ENCODE results near the gene TEAD2.

Gene TEAD2

DNA sequence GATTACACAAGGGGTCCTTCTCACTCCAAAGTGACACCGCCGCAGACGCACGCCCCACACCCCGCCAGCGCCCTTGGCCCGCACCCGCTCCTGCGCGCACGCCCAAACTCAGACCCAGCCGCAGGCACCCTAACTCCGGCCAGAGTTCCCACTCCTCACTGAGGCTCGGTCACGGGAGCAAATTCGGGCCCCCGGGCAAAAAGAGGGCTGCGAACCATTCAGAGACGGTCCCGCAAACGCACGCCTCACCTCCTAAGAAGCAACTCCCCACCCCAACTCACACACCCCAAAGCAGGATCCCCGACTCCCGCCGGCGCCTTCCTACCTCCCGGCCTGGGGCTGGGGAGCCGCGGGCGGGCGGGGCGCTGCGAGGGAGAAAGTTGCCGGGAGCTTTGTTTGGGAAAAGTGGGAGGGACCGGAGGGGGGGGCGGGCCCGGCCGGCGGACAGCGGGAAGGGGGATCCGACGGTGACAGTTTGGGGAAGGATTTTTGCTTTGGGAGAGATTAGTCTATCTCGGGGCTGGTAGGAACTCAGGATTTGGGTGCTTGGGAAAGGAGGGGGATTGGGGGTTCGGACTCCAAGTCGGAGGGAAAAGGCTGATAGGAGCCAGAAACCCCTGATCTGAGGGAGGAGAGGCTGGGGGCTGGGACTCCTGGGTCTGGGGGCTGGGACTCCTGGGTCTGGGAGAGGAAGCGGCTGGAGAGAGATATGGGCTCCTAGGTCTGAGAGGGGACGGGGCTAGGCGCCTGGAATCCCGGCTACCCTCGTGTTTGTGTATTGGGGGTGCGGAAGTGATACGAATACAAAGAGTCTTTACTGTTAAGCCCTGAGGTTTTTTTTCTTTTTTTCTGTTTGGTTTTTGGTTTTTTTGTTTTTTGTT lies at the start of gene TEAD2:
Gene TEAD2 (minus strand): TSS at position 369 of the 881 bp plus-strand sequence. CDS start 2,341 bp downstream, outside the sequence.
- no peak for DNase-seq

DNA sequence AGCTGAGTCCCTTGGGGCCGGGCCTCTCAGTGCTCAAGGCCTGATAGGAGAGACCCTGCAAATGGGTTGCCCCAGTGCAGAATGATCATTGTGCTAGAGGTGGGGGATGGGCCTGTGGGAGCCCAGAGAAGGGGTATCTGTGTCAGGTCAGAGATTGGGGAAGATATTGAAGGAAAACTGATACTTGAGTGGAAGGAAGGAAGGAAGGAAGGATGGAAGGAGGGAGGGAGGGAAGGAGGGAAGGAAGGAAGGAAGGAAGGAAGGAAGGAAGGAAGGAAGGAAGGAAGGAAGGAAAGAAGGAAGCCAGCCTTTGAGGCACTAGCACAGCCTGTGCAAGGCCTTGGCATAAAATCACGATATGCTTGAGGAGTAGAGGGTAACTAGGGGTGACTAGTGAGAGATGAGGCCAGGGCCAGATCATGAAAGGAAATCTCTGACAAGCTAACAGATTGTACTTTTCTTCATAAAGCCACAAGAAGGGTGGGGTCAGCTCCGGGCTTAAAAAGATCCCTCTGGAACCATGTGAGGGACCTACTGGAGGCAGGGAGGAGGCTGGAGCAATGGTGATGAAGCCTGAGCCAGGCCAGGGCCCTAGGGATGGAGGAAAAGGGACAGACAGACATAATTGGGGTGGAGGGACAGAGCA lies 49.6 kb upstream of the TEAD2 start:
- DNase-seq, result no peak

DNA sequence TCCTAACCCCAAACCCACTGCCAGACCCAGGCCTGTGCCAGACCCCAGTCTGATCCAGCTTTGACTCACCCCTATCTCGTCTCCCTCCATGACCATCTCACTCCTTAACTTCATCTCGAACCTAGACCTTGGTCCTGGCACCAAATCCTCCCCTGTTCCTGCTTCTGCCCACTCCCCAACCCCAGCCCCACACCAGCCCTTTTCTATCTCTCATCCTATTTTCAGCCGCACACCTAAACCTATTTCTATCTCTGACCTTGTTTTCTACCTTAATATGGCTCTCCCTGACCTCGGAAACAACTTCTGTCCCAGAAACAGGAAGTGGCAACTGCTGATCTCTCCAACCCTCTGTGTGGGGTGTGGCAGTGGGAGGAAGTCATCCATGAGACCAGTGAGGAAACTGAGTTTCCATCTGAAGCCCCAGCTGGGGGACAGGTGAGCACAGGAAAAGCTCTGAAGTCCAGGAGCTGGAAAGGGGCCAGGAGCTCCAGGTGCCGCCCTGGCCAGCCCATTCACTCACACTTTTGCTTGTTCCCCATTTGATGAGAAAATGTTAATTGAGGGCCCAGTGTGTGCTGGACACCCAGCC lies 47.3 kb upstream of the TEAD2 start:
- DNase-seq, result no peak

DNA sequence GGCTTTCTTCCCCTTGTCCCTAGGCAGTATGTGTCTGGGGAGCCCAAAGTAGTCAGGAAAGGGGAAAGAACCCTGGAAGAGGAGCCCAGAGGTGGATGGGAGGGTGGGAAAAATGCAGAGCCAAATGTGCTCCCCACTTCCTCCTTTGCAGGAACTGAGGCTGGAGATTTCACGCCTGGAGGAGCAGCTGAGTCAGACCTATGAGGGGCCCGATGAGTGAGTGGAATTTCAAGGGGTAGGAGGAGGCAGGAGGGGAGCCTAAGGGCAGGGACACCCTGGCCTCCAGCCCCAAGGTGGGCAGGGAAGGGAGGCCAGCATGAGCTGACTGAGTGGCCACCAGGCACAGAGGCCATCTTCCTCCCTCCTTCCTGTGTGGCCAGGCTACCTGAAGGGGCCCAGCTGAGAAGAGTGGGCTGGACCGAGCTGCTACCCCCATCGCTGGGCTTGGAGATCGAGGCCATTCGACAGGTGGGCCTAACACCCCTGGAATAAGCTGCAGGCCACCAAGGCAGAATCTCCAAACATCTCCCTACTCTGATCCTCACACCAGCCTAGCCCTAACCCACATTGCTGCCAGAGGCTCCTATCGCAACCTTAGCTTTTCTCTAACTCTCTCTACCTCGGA lies 46.7 kb upstream of the TEAD2 start:
- no peak for DNase-seq

DNA sequence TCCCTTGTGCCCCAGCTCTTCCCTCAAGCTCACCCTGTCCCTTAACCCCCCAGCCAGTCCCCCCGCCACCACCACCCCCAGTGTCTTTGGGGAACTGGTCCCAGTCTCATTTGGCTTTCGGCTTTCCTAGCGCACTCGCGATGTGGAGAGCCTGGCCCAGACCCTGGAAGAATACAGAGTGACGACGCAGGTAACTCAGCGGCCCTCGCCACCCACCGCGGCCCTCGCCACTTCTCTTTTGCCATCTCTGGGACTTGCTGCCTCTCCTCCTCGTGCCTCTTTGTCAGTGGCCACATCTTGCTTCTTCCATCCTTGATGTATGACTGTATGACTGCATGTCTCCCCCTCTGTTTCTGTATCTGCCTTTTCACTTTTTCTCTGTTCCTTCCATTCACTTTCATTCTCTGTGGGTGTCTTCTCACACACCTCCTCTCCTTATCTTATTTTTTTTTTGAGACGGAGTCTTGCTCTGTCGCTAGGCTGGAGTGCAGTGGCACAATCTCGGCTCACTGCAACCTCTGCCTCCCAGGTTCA lies 45.3 kb upstream of the TEAD2 start:
- no peak for DNase-seq

DNA sequence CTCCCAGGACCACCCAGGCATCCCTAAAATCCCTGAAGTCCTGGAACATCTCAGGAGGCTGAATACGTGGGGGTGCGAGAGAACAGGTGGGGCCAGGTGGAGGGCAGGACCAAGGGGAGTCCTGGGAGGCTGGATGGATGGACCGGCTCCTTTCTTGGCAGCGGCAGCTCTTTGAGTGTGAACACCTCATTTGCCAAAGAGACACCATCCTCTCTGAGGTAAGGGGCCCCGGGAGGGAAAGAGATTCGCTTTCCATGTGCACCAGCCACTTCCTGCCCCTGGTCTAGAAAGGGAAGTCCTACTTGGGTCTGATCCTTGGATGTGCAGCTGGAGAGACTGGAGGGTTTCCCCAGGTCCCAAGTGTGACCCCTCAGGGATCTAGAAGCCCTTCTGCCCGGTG lies 44.9 kb upstream of the TEAD2 start:
- DNase-seq, result no peak

DNA sequence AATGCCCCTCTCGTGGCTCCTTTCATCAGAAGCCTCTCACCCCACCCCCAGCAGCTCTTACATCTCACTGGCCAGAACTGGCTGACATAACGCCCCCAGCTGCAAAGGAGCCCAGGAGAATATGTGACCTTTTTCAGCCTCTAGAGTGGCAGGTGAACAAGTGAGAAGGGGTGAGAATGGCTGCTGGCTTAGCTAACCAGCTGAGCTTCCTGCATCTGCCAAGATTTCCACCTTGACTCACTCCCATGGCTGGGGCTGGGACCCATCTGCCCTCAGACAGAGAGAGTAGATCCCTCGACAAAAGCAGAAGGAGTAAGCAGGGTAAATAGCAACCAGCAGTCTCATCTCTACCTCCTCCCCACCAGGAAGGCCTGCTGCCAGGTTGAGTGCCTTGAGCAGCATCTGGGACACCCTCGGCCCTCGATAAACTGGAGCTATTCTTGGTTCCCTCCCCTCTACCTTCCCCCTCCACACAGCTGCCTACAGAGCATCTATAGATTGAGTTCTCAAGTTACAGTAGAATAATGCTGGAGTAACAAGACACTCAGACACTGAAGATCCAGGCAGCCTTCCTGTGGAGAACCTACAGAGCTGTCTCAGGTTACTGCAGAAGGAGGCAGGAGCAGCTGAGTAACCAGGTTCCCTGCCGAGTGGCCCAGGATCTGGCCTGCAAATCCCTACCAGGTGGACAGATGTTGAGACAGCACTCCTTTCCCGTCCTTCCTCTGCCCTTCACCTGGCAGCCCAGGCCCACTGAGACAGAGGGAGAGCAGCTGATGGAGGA lies 41.4 kb upstream of the TEAD2 start:
- no peak for DNase-seq

DNA sequence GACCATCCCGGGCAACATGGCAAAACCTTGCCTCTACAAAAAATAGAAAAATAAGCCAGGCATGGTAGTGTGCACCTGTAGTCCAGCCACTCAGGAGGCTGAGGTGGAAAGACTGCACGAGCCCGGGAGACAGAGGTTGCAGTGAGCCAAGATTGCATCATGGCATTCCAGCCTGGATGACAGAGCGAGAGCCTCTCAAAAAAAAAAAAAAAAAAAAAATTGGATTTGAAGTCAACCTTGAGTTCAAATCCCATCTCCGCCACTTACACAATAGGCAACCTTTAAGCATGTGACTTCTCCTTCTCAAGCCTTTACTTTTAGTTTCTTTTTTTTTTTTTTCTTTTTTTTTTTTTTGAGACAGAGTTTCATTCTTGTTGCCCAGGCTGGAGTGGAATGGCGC lies 37.8 kb upstream of the TEAD2 start:
- DNase-seq, result no peak

DNA sequence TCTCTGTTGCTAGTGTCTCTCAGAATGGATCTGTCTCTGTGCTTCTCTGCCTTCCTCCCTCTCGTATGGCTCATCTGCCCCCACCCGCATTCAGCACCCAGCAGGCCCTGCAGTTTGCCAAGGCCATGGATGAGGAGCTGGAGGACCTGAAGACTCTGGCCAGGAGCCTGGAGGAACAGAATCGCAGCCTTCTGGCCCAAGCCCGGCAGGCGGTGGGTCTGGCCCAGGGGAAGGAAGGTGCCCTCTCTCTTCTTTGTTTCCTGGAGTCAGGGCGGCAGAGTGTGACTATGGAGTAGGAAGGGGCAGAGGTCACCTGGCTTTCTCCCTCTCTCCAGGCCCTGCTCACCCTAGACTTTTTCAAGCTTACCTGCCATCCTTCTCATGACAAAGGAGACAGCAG lies 36.7 kb upstream of the TEAD2 start:
- no peak for DNase-seq

DNA sequence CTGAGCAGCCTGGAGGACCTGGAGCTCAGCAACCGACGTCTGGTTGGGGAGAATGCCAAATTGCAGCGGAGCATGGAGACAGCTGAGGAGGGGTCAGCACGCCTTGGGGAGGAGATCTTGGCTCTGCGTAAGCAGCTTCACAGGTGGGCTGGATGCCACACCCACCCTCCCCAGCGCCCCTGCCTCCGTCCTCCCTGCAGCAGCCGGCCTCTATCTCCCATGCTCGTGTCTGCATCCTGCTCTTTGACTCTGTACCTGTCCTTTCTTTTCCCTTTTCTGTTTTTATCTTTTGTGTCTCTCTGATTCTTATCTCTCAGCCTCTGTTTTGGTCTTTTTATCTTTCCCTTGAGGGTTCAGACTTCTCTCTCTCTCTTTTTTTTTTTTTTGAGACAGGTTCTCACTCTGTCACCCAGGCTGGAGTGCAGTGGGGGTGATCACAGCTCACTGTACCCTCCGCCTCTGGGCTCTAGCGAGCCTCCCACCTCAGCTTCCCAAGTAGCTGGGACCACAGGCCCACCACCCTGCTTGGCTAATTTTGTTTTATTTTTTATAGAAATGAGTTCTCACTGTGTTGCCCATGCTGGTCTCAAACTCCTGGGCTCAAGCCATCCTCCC lies 35.9 kb upstream of the TEAD2 start:
- DNase-seq, result no peak

DNA sequence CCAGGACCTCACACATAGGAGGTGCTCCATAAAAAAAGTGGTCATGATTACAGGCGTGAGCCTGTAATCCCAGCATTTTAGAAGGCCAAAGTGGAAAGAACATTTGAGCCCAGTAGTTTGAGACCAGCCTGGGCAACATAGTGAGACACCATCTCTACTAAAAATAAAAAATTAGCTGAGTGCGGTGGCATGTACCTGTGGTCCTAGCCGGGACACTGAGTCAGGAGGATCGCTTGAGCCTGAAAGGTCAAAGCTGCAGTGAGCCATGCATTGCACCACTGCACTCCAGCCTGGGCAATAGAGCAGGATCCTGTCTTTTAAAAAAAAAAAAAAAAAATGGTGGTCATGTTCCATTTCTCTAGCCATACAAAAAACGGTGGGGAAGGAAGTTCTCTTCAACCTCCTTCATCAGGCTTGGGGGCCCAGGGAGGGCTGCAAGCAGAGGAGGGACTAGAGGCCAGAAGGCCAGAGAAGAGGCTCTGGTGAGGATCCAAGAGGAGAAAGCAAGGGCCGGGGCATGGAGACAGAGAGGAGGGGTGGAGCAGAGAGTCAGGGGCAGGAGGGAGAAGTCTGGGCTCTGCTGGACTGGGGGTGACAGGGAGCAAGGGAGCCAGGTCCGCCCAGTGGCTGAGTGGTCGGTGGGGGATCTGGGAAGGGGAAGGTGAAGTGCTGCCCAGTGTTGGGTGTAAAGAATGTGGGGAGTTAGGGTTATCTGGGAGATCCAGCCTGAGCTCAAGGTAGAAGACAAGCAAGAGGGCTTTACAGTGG lies 34.7 kb upstream of the TEAD2 start:
- no peak for DNase-seq

DNA sequence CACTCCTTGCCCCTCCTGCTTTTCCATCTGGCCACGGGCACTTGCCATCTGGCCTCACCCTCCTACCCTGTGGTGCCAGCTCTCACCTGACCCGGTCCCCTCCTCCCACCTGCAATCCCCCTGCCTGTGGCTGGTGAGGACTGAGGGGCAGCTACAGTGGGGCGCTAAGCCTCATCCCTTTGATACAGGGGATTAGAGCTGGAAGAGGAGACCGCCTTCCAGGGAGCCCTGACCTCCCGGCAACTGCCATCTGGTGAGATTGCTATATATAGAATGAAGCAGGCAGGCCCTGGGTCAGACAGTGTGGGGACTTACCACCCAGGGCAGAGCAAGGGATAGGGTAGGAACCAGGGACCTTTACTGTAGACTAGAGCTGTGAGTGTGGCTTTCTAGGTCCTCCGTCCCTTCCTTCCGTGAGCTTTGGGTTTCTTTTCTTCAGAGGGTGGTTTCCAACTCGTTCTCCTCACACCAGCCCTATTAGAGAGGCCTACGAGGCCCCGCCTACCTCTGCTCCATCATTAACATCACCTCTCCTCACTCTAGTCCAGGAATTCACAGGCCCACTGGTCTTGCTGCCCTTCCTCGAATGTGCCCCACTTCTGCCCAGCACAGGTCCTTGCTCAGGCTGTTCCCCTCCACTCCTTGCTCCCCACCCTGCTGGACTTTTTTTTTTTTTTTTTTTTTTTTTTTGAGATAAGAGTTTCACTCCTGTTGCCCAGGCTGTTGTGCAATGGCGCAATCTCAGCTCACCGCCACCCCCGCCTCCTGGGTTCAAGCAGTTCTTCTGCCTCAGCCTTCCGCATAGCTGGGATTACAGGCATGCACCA lies 33.6 kb upstream of the TEAD2 start:
- no peak for DNase-seq

DNA sequence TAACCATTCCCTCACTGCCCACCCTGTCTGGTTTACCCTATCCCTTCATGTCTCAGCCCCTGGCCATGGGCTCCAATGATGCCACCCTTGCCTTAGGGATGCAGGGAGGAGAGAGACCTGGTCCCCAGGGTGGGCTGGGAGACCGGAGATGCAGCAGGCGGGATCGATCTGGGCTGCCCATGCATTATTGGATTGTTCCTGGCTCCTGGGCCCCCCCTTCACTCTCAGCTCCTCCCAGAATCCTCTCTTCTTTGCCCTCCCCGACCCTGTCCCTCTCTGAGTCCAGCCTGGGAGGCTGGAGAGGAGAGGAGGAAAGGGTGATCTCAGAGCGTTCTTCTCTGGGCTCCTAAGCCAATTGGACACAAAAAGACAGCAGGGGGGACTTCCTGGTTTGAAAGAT lies 31.7 kb upstream of the TEAD2 start:
- DNase-seq, result no peak

DNA sequence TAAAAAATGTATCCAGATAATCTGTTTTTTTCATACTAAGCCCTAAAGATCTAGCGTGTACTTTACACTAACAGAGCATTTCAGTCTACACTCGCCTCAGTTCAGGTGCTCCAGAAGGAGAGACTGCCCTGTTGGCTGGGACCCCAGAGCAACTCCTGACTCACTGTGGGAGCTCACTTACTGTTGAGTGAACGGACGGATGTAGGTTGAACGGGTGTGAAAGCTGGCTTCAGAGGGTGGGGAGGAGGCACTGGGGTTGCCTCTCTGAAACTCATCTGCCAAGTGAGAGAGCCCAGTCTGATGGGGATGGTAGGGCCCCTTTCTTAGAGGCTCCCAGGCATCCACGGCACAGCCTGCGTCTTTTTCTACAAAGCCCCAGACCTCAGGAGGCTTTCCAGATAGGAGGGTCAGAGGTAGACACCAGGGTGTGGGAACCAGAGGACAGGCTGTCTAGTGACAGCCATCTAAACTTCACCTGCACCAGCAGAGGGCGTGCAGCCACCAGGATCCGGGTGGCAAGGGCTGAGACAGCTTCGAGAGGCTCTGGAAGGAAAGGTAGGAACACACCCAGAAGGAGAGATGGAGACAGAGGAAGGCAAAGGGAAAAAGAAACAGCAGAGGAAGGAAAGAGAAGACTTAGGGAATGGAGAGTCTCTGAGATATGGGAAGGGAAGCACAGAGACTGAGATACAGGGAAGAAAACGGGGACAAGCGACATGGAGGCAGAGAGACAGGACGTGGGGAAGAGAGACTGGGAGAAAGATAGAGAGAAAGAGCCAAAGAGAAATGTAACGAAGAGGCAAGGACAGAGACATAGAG lies 29.6 kb upstream of the TEAD2 start:
- DNase-seq, result peak; percentile 75 to 78

DNA sequence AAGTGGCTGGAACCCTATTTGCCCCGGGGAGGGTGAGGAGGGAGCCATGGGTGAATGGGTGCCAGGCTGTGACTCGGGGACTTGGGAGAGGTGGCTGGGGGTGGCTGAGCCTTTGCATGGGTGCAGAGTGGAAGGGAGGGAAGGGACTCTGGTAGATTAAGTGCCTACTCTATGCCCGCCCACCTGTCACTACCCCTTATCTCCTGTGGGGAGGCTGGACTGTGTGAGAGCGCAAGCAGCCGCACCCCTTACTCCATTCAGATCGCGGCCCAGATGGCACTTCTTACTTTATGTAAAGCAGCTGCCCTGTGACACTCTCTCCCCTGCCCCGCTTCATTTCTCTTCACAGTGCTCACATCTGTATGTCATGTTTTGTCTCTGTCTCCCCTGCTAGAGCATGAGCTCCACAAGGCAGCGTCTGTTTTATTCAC lies 28.7 kb upstream of the TEAD2 start:
- no peak for DNase-seq

DNA sequence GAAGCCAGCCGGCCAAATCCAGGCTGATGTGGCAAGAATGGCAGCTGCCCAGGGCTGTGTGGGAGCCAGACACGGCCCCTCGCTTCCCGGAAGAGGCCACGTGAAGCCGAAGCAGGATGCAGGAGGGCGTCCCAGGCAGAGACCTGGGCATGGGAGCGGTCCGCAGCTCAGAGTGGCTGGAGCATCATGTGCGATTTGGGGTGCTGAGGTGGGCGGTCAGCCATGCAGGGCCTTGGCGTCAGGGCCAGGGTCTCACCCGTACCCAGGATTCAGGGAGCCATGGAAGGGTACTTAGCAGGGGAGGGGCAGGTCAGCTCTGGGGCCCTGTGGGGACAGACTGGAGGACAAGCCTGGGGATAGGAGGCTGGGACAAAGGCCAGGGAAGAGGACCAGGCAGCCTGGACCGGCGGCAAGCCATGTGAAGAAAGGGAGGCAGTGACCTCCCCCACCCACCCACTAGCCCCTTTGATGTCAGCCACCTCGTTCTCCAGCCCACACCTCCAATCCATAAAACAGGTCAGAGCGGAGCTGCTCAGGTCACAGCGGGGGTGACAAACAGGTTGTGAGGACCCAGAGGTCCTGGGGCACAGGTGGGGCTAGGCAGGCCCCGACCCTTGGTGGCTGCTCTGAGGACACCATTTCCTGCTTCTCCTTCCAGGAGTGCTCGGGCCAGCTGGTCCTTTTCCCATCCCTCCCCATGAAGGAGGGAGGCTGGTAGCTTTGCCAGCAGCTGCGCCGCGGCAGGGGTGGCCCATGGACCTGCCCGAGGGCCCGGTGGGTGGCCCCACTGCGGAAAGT lies 28.1 kb upstream of the TEAD2 start:
- DNase-seq, result no peak

DNA sequence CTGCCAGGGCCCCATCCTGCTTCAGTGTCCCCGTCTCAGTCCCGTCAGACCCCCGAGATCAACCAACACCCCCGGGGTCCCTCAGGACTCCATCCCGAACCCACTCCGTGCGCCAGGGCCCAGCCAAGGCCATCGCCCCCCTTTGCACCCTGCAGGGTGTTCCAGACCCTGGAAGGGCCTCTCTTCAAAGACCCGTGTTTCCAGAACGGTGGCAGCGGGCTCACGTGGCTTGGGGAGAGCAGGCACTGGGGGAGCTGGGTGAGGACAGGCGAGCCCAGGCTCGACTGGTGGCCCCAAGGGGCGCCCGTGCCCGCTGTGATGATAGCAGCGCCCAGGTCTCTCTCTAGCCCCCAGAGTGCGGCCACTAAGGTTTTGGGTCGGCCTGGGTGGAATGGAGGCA lies 27.2 kb upstream of the TEAD2 start:
- no peak for DNase-seq

DNA sequence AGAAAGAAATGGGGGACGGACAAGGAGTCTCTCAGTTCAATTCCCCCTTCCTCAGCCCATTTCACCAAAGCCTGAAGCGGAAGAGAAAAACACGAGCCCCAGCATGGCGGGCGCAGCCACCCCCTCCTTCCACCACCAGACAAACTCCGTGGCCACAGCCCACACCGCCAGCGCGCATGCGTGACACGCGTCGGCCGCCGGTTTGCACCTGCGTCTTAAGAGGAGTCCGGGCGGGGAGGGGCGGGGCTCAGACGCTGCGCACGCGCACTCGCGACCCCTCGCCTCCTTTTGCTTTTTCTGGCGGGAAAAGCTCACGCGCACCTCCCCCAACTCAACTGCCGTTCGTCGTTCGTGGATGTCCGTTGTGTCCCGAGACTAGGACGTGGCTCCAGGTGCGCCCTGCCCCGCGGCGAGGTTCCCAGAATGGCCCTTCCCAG lies 25.7 kb upstream of the TEAD2 start, which contains the start of gene KASH5:
Gene KASH5 (plus strand): TSS at position 314 of the 437 bp plus-strand sequence. CDS start 2,635 bp downstream, outside the sequence.
- peak; percentile 69 to 77 for DNase-seq
